ENCODE results near the gene STAT2. TPM values are rescaled to one million over a fixed set of nuclear protein-coding genes. Genes with fewer than 3 reads are reported as not detected.

STAT2 gene
- total RNA-seq, 1 donor from 2014 or later, result 74.7 TPM

DNA sequence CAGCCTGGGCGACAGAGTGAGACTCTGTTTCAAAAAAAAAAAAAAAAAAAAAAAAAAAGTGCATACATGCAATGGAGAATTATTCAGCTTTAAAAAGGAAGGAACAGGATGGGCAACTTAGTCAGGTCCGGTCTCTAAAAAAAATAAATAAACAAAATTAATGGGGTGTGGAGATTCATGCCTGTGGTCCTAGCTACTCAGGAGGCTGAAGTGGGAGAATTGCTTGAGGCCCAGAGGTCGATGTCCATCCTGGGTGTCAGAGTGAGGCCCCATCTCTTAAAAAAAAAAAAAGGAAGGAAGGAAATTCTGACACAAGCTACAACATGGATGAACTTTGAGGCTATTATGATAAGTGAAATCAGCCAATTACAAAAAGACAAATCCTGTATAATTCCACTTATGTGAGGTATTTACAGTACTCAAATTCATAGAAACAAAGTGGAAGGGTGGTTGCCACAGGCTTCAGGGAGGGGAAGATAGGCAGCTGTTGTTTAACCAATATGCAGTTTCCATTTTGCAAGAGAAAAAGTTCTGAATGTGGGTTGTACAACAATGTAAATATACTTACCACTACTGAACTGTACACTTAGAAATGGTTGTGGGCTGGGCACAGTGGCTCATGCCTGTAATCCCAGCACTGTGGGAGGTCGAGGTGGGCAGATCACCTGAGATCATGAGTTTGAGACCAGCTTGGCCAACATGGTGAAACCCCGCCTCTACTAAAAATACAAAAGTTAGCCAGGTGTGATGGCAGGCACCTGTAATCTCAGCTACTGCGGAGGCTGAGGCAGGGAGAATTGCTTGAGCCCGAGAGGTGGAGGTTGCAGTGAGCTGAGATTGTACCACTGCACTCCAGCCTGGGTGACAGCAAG, 15.1 kb upstream of the STAT2 start:
- H3K4me1 Mint-ChIP-seq (ENCODE audit: low read depth, unreplicated experiment), result no peaks in the 10 kb centered on the region
- DNase-seq, result no peak
- no peaks in the 10 kb centered on the region for H3K27me3 Mint-ChIP-seq (ENCODE audit: unreplicated experiment)
- no peak overlapping the region for H3K27ac Mint-ChIP-seq (ENCODE audit: unreplicated experiment)
- peaks cover 1% of the 10 kb centered on the region for H3K9me3 Mint-ChIP-seq (ENCODE audit: unreplicated experiment)
- H3K36me3 Mint-ChIP-seq (ENCODE audit: unreplicated experiment), result no peaks in the 10 kb centered on the region
- TF ChIP-seq, protein P1, sequence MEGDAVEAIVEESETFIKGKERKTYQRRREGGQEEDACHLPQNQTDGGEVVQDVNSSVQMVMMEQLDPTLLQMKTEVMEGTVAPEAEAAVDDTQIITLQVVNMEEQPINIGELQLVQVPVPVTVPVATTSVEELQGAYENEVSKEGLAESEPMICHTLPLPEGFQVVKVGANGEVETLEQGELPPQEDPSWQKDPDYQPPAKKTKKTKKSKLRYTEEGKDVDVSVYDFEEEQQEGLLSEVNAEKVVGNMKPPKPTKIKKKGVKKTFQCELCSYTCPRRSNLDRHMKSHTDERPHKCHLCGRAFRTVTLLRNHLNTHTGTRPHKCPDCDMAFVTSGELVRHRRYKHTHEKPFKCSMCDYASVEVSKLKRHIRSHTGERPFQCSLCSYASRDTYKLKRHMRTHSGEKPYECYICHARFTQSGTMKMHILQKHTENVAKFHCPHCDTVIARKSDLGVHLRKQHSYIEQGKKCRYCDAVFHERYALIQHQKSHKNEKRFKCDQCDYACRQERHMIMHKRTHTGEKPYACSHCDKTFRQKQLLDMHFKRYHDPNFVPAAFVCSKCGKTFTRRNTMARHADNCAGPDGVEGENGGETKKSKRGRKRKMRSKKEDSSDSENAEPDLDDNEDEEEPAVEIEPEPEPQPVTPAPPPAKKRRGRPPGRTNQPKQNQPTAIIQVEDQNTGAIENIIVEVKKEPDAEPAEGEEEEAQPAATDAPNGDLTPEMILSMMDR (IDR thresholded peaks at IDR 0.05; ENCODE audit: partially characterized antibody, unreplicated experiment), result no peak
- no peak overlapping the region for H3K4me3 Mint-ChIP-seq (ENCODE audit: unreplicated experiment)

DNA sequence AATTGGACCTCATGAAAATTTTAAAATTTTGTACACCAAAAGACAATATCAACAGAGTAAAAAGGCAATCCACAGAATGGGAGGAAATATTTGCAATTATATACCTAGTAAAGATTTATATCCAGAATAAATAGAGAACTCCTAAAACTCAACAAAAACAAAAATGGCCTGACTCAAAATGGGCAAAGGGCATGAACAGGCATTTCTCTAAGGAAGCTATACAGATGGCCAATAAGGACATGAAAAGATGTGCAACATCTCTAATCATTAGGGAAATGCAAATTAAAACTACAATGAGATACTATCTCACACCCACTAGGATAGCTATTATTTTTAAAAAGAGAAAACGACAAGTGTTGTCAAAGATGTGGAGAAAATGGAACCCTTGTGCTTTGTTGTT, 13.6 kb upstream of the STAT2 start:
- DNase-seq, result no peak
- no peak overlapping the region for H3K4me3 Mint-ChIP-seq (ENCODE audit: unreplicated experiment)
- H3K9me3 Mint-ChIP-seq (ENCODE audit: unreplicated experiment), result peaks cover 1% of the 10 kb centered on the region
- H3K27ac Mint-ChIP-seq (ENCODE audit: unreplicated experiment), result no peak overlapping the region
- H3K36me3 Mint-ChIP-seq (ENCODE audit: unreplicated experiment), result no peaks in the 10 kb centered on the region
- no peaks in the 10 kb centered on the region for H3K27me3 Mint-ChIP-seq (ENCODE audit: unreplicated experiment)
- TF ChIP-seq, protein P1 (IDR thresholded peaks at IDR 0.05; ENCODE audit: partially characterized antibody, unreplicated experiment), result no peak
- H3K4me1 Mint-ChIP-seq (ENCODE audit: low read depth, unreplicated experiment), result no peaks in the 10 kb centered on the region

DNA sequence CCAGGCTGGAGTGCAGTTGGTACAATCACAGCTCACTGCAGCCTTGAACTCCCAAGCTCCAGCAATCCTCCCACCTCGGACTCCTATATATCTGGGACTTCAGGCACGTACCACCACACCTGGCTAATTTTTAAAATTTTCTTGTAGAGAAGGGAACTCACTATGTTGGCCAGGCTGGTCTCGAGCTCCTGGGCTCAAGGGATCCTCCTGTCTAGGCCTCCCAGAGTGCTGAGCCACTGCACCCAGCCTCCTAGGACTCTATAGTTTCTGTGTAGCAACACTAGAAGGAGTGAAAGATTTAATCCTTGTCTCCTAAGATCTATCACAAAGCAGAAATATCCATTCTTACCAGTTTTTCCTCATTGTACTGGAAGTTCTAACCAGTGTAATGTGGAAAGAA, 7.0 kb upstream of the STAT2 start:
- Mint-ChIP-seq H3K9me3 (ENCODE audit: unreplicated experiment) (no peaks in the 10 kb centered on the region), H3K27ac (ENCODE audit: unreplicated experiment) (no peak overlapping the region), H3K4me1 (ENCODE audit: low read depth, unreplicated experiment) (no peaks in the 10 kb centered on the region), H3K27me3 (ENCODE audit: unreplicated experiment) (peaks cover 6% of the 10 kb centered on the region), H3K36me3 (ENCODE audit: unreplicated experiment) (no peaks in the 10 kb centered on the region), H3K4me3 (ENCODE audit: unreplicated experiment) (no peak overlapping the region)
- TF ChIP-seq, protein P1 (IDR thresholded peaks at IDR 0.05; ENCODE audit: partially characterized antibody, unreplicated experiment), result no peak
- DNase-seq, result no peak

DNA sequence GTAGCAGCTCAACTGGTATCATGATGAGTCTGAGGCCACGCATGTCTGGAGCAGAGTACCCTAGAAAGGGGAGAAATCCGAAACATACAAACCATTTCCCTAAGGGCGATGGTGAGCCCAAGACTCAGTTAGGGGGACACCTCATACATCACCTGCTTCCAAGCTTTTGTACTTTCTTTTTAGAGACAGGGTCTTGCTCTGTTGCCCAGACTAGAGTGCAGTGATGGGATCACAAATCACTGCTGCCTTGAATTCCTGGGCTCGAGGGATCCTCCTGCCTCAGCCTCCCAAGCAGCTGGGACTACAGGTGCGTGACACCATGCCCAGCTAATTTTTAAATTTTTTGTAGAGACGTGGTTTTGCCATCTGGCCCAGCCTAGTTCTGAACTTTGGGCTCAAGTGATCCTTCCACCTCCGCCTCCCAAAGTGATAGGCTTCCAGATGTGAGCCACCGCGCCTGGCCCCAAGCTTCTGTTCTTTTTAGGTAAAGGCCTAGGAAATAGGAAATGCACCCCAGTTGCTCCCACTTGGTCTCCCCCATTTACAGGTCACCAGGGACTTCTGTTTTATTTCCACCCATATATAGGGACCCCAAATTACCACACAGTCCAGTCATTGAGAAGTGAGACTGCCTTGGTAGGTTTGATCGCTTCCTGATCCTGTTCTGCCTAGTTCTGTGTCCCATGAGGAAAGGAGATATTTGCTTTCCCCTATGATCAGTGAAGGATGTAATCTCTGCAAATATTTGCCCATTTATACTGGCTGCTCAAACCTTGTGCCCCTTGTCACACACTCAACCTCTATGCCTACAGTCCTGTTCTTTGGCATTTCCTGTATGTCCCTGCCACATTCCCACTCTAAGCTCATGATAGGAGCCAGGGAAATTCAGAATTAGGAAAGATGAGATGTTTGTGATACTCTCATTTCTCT, 2.5 kb upstream of the STAT2 start, which contains the start of gene APOF:
APOF (minus strand) TSS at position 728 of the 930 bp plus-strand sequence; CDS start at position 616, 112 bp downstream.
- H3K27ac Mint-ChIP-seq (ENCODE audit: unreplicated experiment), result no peak within 1 kb of the TSS
- peaks cover 4% of the 10 kb centered on the region for H3K9me3 Mint-ChIP-seq (ENCODE audit: unreplicated experiment)
- TF ChIP-seq, protein P1 (IDR thresholded peaks at IDR 0.05; ENCODE audit: partially characterized antibody, unreplicated experiment), result no peak
- H3K27me3 Mint-ChIP-seq (ENCODE audit: unreplicated experiment), result peaks cover 11% of the 10 kb centered on the region
- no peak for DNase-seq
- H3K4me3 Mint-ChIP-seq (ENCODE audit: unreplicated experiment), result peak within 1 kb of the TSS; percentile 87
- no peaks in the 10 kb centered on the region for H3K36me3 Mint-ChIP-seq (ENCODE audit: unreplicated experiment)
- H3K4me1 Mint-ChIP-seq (ENCODE audit: low read depth, unreplicated experiment), result peaks cover 6% of the 10 kb centered on the region
